Lung microvascular endothelial cell (primary cell): Measurements from ENCODE around the gene RAPGEFL1. TPM values are rescaled to one million over a fixed set of nuclear protein-coding genes. Genes with fewer than 3 reads are reported as not detected.
"Not testable (repeated sequence)": the region's sequence is repeated elsewhere in the genome, so short reads cannot be mapped to it uniquely, and the experiment has no call there.

ENCODE experiments used
- DNase-seq, 2 donors: peaks; one replicate each; pipeline versions ENCODE4 v3.0.0 to v3.0.0-alpha.2; 2010; ENCODE audit warnings: low read depth in 2 of 2
- total RNA-seq: library from RNA; depleted of rRNA; stranded (reverse); fragments of >200 nt; gene quantifications from 2 replicates; pipeline ENCODE4 v1.2.1, GENCODE V29; 2014

RAPGEFL1 gene, protein sequence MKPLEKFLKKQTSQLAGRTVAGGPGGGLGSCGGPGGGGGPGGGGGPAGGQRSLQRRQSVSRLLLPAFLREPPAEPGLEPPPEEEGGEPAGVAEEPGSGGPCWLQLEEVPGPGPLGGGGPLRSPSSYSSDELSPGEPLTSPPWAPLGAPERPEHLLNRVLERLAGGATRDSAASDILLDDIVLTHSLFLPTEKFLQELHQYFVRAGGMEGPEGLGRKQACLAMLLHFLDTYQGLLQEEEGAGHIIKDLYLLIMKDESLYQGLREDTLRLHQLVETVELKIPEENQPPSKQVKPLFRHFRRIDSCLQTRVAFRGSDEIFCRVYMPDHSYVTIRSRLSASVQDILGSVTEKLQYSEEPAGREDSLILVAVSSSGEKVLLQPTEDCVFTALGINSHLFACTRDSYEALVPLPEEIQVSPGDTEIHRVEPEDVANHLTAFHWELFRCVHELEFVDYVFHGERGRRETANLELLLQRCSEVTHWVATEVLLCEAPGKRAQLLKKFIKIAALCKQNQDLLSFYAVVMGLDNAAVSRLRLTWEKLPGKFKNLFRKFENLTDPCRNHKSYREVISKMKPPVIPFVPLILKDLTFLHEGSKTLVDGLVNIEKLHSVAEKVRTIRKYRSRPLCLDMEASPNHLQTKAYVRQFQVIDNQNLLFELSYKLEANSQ
- total RNA-seq: 0.79 and 0.87 TPM in 2 replicates

DNA sequence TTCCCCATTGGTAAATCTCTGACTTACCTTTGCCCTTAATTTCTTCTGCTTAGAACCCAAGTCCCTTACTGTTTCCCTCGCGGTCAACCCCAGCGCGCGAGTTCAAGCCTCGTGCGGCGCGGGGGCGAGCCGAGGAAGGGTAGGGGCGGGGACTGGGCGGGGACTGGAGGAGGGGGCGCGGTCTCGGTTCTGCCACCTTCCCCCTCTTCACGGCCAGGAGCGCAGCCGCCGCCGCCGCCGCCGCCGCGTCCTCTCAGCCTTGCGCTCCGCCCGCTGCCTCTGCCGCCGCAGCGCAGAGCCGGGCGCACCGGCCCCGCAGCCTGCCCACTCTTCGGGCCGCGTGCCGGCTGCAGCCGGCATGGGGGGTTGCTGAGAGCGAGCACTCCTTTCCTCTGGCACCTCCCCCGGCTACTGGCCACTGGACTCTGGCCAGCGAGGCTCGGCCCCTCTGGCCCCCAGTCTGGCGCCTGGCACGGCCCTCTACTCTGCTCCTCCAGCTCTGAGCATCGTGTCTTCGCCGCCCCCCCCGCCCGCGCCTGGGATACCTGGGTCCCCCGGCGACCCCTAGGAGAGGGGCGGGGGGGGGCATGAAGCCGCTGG is at the start of gene RAPGEFL1:
TSS of gene RAPGEFL1 (plus strand) at position 196 of the 600 bp plus-strand sequence. CDS start at position 588, 392 bp downstream.
- peak; percentile 69 to 70 for DNase-seq

DNA sequence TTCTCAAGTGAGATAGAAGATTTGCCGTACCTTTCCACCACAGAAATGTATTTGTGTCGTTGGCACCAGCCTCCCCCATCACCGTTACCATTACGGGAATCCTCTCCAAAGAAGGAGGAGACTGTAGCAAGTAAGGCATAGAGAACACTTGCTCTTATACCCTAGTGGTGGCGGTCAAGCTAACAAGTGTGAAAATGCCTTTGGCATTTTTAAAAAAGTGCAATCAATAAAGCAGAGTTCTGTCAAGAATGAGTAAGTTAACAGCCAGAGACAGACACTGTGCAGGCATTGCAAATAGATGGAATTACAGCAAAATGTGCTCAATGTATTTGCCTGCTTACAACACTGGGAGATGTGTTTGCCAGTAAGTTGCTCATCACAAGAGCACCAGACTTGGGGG is 47.8 kb upstream of the RAPGEFL1 start:
- DNase-seq: no peak

DNA sequence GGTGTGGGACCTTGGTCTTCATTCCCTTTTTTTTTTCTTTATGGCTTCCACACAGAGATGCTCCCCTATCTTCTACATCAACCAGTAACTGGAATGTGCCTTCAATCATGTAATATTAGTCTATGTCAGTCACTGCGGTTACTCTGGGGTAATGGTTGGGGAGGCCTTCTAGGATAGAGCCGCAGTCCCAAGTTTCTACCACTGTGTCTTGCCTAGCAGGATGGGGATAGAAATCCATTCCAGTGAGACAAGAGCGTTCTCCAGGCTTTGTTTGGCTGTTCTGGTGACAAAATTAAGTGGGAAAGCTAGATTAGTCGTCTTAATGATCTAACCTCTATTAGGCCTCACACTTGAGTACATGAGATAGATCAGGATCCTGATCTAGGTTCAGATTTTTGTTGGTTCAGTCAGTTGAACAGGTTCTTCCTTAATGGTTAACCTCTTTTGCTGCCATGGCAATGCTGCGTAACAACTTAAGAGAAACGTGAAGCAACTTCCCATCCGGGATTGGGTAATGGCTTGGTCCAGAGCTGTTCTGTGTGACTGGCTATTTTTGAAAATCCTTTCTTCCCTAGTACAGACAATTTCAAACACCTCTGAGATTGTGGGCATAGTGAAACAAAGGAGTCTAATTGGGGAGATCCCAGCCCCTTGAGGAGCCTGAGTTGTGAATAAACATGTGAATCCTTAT is 46.8 kb upstream of the RAPGEFL1 start:
- no peak for DNase-seq

DNA sequence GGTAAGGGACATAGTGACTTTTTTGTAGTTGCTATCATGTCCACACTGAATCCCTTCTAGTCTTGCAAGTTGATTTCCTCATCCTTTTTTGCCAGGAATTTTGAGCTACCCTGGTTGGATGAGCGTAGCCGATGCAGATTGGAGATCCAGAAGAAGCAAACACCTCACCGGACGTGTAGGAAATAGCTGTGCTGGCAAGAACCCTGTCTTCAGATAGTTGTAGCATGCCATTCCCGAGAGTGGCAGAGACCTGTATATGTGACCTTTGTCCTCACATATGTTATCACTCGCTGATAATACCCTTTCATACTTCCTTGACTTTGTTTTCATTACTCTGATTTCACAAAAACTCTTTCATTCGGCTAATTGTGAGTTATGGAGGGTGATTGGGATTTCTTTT is 43.1 kb upstream of the RAPGEFL1 start:
- DNase-seq: no peak

DNA sequence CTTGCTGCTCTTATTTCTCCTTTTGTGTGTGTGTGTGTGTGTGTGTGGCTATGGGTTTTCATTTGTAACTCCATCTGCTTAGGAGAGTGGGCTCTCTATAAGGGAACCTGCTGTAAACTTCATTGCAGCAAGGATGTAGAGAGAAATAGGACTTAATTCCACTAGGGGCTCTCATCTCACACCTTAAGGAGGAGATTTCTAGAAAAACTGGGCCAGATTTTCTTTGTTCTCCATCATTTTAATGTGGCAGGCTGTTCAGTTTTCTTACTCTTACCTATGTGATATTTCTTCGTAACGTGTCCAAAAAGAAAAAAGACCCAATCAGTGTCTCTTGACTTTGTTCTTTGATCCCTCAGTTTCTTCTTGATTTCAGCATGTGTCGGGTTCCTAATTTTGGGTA is 41.5 kb upstream of the RAPGEFL1 start:
- DNase-seq: no peak

DNA sequence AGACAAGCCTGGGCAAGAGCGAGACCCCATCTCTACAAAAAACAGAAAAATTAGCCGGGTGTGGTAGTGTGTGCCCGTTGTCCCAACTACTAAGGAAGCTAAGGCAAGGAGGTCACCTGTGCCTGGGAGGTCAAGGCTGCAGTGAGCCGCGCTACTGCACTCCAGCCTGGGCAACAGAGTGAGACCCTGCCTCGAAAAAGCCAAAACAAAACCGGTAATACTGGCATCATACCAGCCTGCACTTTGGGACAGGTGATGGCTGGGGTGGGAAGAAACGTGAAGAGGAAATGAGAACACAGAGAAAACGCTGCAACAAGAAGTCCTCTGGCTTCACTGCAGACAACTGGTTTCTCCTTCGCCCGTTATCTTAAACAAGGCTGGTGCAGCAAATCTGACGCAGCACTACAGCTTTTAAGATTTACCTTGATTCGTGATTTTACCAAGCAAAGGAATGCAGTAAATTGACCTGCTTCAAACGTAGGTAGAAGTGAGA is 37.7 kb upstream of the RAPGEFL1 start:
- no peak for DNase-seq

DNA sequence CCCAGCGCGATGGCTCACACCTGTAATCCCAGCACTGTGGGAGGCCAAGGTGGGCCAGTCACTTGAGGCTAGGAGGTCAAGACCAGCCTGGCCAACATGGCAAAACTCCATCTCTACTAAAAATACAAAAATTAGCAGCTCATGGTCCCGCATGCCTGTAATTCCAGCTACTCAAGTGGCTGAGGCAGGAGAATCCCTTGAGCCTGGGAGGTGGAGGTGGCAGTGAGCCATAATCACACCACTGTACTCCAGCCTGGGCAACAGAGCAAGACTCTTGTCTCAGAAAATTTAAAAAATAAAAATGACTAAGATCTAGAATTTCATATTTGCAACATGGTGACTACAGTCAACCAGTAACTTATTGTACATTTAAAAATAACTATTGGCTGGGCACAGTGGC is 34.1 kb upstream of the RAPGEFL1 start:
- not testable (repeated sequence) for DNase-seq

DNA sequence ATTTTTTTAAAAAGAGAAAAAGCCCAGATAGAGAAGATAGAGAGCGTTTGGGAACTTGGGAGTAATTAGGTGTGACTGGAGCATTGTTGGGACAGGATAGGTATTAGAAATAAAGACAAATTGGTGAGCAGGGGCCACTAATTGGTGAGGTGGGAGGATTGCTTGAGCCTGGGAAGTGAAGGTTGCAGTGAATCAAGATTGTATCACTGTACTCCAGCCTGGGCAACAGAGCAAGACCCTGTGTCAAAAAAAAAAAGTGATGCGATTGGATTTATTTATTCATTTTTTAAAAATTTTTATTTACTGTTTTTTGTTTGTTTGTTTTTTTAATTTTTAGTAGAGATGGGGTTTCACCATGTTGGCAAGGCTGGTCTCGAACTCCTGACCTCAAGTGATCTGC is 31.8 kb upstream of the RAPGEFL1 start:
- DNase-seq: no peak

DNA sequence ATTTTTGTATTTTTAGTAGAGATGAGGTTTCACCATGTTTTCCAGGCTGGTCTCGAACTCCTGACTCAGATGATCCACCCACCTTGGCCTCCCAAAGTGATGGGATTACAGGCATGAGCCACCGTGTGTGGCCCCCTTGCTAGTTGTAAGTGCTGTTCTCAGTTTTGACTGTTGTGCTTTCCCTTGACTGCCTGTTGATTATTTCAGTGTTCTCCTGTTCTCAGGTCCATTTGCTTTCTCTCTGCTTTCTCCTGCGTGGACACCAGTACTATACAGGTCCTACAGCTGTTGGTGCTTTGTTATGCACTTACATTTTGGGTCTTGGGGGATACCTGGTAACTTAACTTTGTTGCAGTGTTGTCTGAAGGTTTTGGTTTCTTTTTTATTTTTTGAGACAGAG is 28.7 kb upstream of the RAPGEFL1 start:
- DNase-seq: no peak

DNA sequence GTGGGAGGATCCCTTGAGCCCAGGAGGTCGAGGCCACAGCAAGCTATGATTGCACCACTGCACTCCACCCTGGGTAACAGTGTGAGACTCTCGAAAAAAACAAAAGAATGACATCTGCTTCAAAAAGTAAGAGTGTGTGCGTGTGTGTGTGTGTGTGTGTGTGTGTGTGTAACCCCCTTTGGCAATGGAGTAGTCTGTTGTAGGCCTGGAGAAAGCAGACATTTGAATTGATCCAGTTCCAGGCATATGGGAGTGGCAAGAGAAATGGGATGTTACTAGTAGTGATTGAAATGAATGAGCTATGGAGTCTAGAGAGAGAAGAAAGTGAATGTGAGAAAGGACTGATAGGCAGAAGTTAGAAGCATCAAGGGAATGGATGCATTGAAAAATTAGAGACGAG is 27.0 kb upstream of the RAPGEFL1 start:
- DNase-seq: no peak

DNA sequence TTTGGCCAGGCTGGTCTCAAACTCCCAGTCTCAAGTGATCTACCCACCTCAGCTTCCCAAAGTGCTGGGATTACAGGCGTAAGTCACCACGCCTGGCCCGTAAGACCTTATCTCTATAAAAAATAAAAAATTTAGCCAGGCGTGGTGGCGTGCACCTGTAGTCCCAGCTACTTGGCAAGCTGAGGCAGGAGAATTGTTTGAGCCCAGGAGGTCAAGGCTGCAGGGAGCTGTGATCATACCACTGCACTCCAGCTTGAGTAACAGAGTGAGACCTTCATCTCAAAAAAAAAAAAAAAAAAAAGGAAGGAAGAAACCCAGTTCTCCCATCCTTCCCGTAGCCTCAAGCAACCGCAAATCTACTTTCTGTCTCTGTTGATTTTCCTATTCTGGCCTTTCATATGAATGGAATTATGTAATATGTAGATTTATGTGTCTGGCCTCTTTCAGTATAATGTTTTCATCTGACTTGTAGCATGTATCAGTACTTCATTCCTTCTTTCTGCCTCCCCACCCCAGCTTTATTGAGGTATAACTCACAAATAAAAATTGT is 25.8 kb upstream of the RAPGEFL1 start:
- DNase-seq: no peak

DNA sequence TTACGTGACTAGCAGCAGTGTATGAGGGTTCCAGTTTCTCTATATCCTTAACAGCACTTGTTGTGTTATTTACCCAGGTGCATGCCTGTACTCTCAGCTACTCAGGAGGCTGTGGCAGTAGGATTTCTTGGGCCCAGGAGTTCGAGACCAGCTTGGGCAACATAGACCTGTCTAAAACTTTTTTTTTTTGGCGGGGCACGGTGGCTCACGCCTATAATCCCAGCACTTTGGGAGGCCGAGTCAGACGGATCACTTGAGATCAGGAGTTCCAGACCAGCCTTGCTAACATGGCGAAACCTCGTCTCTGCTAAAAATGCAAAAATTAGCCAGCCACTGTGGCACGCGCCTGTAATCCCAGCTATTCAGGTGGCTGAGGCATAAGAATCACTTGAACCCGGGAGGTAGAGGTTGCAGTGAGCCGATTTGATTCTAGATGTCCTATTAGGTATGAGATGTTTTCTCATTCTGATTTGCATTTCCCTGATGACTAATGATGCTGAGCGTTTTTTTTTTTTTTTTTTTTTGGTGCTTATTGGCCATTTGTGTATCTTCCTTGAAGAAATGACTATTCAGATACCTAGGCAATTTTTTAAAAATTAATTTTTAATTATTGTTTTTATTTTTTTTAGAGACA is 23.6 kb upstream of the RAPGEFL1 start:
- no peak for DNase-seq

DNA sequence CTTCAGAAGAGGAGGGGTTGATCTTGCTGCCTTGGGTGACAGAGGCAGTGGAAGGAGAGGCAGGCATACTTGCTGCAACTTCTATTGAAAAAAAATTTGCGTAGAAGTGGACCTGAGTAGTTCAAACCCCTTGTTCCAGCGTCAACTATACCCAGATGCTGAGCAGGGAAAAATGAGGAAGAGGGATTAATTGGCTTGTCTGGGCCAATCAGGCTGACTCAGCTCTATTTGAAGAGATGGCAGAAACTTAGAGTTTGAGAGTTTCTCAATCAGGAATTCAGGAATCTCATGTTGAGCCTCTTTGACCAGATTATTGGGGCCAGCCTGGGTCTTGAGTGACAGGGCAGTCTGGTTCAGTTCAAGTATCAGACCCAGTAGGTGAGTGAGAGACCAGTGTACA is 19.3 kb upstream of the RAPGEFL1 start:
- no peak for DNase-seq

DNA sequence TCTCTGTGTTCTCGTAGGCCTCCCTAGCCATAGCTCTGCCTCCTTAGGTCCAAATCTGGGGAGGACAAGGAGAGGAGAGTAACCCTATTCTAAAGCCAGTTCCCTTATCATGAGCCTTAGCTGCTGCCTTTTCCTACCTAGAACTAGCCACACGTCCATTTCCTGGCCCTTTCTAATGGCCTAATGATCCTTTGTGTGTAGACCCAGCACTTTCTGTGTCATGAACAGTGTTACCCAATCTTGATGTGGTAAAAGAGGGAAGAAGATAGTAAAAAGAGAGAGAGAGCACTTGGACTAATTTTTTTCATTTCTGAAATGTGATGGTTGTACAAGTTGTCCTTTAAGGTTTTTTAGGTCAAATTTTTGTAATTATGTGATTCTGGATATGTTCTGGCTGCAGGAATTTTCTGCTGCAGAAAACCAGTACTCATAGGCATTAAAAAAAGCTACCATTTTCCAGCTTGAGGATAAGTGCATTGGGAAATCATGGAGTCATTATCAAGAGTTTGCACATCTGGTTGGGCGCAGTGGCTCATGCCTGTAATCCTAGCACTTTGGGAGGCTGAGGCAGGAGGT is 18.7 kb upstream of the RAPGEFL1 start:
- no peak for DNase-seq

DNA sequence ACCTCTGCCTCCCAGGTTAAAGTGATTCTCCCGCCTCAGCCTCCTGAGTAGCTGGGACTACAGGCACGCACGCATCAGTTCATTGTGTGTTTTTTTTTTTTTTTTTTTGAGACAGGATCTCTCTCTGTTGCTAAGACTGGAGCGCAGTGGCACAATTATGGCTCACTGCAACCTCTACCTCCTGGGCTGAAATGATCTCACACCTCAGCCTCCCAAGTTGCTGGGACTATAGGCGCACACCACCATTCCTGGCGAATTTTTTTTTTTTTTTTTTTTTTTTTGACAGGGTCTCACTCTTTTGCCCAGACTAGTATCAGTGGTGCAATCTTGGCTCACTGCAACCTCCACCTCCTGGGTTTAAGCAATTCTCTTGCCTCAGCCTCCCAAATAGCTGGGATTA is 17.8 kb upstream of the RAPGEFL1 start:
- DNase-seq: no peak

DNA sequence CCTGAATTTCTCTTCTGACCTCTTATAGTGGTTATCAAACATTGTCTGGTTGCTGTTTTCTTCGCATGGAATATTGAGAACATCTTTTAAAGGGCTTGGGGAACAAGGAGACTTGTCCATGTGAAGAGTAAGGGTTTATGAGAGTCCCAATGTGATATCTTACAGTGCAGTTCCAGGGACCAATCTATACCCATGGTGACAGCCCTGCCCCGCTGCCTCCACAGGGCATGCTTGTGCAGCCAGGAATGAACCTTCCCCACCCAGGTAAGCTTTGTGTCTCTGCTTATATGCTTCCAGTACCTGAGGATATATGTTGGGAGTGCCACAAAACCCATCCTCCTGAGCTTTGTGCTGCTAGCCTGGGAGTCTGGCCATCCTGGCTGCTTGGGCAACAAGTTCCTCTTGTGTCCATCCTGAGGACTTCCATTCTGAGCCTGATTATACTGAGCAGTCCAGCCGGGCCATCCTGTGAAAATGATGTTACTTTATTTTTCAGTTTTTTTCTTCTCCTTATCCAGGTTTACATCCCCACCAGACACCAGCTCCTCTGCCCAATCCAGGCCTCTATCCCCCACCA is 9.5 kb upstream of the RAPGEFL1 start:
- DNase-seq: no peak

DNA sequence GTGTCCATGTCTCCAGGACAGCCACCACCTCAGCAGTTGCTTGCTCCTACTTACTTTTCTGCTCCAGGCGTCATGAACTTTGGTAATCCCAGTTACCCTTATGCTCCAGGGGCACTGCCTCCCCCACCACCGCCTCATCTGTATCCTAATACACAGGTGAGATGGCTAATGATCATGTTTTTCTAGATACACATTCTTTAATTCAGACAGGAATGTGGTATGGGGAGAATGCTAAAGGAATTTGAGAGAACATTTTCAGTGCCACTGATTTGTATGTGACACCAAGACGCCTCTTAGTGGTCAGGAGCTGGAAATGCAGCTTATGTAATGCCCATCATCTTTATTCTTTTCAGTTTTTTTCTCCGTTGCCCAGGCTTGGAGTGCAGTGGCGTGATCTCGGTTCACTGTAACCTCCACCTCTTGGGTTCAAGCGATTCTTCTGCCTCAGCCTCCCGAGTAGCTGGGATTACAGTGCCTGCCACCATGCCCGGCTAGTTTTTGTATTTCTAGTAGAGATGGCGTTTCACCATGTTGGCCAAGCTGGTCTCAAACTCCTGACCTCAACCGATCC is 8.9 kb upstream of the RAPGEFL1 start:
- peak; percentile 75 to 87 for DNase-seq

DNA sequence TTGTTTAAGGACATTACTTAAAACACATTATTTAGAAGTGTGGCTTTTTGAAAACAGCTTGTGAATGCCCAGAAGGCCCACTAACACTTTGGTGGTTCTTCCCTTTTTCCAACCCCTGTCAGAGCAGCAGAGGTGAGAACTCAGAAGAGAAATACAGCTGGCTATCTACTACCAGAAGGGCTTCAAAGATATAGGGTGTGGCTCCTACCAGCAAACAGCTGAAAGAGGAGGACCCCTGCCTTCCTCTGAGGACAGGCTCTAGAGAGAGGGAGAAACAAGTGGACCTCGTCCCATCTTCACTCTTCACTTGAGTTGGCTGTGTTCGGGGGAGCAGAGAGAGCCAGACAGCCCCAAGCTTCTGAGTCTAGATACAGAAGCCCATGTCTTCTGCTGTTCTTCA is 6.9 kb upstream of the RAPGEFL1 start:
- no peak for DNase-seq

DNA sequence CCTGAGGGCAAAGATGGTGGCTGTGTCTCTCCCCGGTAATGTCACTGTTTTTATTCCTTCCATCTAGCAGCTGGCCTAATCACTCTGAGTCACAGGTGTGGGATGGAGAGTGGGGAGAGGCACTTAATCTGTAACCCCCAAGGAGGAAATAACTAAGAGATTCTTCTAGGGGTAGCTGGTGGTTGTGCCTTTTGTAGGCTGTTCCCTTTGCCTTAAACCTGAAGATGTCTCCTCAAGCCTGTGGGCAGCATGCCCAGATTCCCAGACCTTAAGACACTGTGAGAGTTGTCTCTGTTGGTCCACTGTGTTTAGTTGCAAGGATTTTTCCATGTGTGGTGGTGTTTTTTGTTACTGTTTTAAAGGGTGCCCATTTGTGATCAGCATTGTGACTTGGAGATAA is 5.5 kb upstream of the RAPGEFL1 start:
- no peak for DNase-seq
